Metanephros (tissue), 2 donors: Measurements from ENCODE around the gene INPP5J. TPM values are rescaled to one million over a fixed set of nuclear protein-coding genes. Genes with fewer than 3 reads are reported as not detected.
A peak's percentile ranks its signal among the peaks of the same experiment; 100 is the strongest.

Experiments
- small RNA-seq: library from RNA; depleted of rRNA; stranded (forward); fragments of <200 nt; gene quantifications from one replicate; pipeline ENCODE3, GENCODE V24; 2014; ENCODE audit warnings: low replicate concordance
- total RNA-seq: library from RNA; depleted of rRNA; stranded (reverse); fragments of >200 nt; gene quantifications from one replicate; pipeline ENCODE4 v1.2.3, GENCODE V29; 2014

The INPP5J gene
- total RNA-seq: 5.0 TPM

DNA sequence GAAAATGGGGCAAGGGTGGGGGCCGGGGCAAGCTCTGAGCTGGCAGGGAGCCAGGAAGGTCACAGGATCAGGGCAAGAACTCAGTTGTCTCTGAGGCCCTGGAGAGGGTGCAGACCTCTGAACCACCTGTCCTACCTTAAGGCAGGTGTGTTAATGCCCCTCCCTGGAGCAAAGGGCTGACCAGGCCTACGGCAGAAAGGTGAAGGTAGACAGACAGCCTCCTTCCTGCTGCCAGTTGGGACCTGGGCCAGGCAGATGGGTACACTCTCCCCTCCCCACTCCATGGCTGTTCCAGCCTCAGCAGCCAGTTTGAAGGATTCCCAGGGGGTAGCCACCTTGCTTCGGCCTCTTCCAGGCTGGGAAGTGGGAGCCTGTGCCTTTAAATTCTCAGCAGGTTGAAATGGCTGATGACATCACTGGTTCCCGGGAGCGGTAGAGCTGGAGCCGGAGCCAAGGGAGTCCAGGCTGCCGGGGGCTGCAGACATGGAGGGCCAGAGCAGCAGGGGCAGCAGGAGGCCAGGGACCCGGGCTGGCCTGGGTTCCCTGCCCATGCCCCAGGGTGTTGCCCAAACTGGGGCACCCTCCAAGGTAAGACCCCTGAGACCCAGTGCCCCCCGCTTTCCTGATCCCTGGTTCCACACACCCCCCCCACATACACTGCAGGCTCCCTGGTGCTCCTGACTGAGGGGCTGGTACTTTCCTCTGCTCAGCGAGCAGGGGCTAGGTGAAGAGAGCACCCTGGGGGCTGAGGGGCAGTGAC lies at the start of gene INPP5J:
TSS of gene INPP5J (plus strand) at position 435 of the 760 bp plus-strand sequence. CDS start at position 484, 49 bp downstream.

GRCh38 chr22:31080848-31081649 lies 41.7 kb upstream of the INPP5J start, which contains the start of gene SMTN:
SMTN (plus strand) TSS chr22:31081318; CDS start chr22:31083259, 1,941 bp downstream.

DNA sequence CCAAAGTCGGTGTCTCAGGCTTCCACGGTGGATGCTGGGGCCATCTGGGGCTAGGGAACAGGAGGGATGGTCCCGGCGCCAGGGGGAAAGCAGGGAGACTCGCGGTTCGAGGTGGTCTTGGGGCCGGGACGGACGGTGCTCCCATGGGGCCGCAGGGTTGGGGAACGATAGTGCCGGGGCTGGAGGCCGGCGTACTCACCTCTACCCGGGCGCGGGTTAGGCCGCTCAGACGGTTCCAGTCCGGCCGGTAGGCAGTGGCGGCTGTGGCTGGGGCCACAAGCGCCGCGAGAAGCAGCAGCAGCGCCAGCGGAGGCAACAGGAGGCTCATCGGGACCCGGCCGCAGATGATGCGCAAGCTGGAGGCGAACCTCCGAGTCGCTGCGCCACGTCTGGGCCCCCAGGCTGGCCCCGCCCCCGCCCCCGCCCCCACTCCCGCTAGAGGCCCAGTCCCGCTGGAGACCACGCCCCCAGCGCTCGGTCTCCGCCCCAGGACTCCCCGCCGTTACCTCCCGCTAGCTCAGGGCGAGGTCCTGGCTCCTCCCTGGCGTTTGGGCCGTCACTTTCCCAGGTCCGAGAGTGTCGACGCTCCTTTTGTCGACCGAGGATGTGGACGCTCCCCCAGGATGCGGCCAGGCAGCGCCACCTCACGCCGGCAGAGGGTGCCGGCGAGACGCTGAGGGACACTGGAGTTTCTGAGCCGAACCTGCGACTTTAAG lies 15.4 kb upstream of the INPP5J start, which contains the start of gene SELENOM:
TSS of gene SELENOM (minus strand) at position 391 of the 716 bp plus-strand sequence. CDS start at position 328, 63 bp downstream.

DNA sequence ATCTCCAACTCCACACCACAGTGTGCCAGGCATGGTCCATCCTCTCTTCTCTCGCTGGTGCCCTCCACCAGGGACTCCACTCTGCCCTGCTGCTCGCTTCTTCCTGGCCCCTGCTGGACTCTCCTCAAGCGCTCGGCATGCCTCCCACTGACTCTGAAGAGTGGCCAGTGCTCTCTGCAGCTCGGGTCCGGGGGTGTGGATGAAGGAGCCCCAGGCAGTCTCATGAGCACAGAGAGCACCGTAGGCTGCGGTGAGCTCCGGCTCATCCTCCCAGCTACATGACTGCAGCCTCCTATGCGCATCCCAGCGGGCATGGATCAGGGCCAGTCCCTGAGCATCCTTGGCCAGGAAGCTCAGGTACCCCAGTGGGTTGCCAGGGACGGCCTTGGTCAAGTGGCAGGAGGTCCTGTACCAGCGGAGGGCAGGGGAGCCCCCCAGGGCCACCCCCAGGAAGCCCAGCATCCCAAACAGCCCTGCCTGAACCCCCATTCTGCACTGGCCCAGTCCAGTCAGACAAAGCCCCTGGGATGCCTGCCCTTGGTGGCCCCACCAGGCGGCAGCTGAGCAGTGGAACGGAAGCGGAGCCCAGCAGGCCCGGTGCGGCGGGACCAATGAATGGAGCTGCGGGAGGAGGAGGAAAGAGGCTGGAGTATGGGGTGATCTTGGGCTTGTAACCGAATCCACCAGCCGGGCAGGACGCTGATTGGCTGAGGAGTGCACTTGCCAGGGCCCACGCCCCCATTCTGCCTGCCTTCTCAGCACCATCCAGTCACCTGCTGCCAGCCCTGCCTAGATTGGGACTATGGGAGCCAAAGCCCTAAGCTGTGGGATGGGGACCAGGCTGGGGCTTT lies 17.3 kb downstream of the INPP5J start, which contains the start of gene PLA2G3:
TSS of gene PLA2G3 (minus strand) at position 643 of the 851 bp plus-strand sequence. CDS start at position 489, 154 bp downstream.

Small RNAs within 50 kb of the gene (small RNA-seq; reads per million reads assigned to genes)
- gene MIR3928: 0.46 reads per million, percentile 58 among the genes with 10 or more reads in this experiment

Other genes starting within 250 kb of the INPP5J start
- gene MORC2, start 154.2 kb upstream of the INPP5J start, total RNA-seq: 28.4 TPM
- gene TUG1, start 153.7 kb upstream of the INPP5J start, total RNA-seq: 118 TPM
- 107 TPM for gene SMTN, start 41.6 kb upstream of the INPP5J start, total RNA-seq
- gene SELENOM, start 15.4 kb upstream of the INPP5J start, total RNA-seq: 29.4 TPM
- gene PLA2G3, start 17.5 kb downstream of the INPP5J start, total RNA-seq: not detected
- 30.5 TPM for gene RNF185, start 37.2 kb downstream of the INPP5J start, total RNA-seq
- gene LIMK2, start 89.3 kb downstream of the INPP5J start, total RNA-seq: 55.2 TPM
- 23.6 TPM for gene PIK3IP1, start 169.5 kb downstream of the INPP5J start, total RNA-seq
- gene PATZ1, start 223.4 kb downstream of the INPP5J start, total RNA-seq: 47.2 TPM